AG10803 (cell line): ENCODE measurements around the gene MTHFS.

Experiments
- DNase-seq: peaks from one replicate; pipeline ENCODE4 v3.0.0; 2010; ENCODE audit warnings: low read depth
- H3K4me3 ChIP-seq: 2 replicates; pipeline ENCODE4 v1.5.1; 2011; ENCODE audit warnings: mild to moderate bottlenecking, low read length, control low read depth
- CTCF ChIP-seq: conservative IDR thresholded peaks from 2 replicates; pipeline ENCODE4 v1.5.1; 2011; ENCODE audit warnings: mild to moderate bottlenecking, low read length, control low read depth, inconsistent platforms

Gene MTHFS

GRCh38 chr15:79828447-79828846 is 68.4 kb downstream of the MTHFS start:
- no peak for DNase-seq
- no peak for TF ChIP-seq CTCF
- H3K4me3 ChIP-seq = no peak overlapping the region

DNA sequence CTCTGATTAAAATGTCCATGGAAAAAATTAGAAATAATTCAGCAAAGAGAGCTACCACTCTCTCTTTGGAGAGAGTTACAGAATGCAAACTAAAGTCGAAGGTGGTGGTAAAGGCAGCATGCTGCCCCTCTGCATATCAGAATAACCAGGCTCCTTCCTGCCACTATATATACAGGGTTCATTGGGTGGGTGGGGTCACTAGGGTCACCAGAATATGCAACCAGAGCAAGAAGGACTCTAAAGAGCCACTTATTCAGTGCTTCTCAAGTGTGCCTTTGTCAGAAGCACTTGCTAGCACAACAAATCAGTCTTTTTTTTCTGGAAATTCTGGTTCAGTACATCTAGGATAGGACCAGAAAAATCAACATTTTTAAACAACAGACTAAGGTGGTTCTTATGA is 70.0 kb downstream of the MTHFS start:
- H3K4me3 ChIP-seq = no peak overlapping the region
- no peak for DNase-seq
- no peak for TF ChIP-seq CTCF

DNA sequence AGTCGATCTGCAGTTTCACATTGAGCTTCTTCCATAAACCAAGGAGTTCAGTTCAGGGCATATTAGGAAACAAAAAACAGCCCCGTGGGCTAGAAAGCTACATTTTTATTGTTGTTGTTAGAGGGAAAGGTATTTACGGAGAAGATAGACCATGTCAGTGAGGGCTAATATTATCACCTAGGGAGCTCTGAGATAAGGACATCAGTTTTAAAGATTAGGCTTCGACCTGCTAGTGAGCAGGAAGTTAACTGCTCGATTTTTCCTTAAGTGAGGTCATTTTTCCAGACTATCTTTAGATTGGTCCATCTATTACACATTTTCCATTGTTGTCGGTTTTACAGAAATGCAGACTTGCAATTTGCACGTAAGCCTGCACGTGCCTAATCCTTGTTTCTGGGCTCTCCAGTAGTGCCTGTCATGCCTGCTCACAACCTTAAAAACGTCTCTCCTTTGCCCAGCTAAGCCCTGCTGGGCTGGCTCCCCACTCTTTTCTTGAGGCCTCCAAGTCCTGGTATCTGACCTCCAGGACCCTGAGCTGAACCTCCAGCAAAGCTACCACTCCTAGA is 72.6 kb downstream of the MTHFS start:
- no peak overlapping the region for H3K4me3 ChIP-seq
- TF ChIP-seq CTCF = no peak
- no peak for DNase-seq

GRCh38 chr15:79820820-79821219 is 76.0 kb downstream of the MTHFS start:
- DNase-seq = no peak

GRCh38 chr15:79820176-79820575 is 76.6 kb downstream of the MTHFS start:
- H3K4me3 ChIP-seq = no peak overlapping the region
- TF ChIP-seq CTCF = no peak
- DNase-seq = no peak

More at GRCh38 chr15:79820820-79821219, 76.0 kb downstream of the MTHFS start:
- no peak for TF ChIP-seq CTCF
- H3K4me3 ChIP-seq = no peak overlapping the region

DNA sequence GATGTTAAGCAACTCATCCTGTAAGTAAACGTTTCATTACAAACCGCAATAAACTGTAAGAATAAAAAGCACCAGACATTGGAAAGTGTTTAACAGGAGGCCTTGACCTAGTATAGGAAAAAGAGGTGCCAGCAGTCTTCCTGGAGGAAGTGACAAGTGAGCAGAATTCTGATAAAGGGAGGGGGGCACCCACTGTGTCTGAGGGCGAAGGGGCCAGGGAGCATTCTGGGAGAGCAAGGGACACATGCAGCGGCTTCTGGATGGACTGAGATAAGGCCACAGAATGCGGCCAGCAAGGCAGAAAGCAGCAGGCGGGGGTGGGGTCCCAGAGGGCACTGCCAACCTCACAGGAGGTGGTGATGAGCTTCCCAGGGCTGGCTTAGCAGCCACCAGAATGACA is 80.2 kb downstream of the MTHFS start:
- DNase-seq = no peak
- no peak overlapping the region for H3K4me3 ChIP-seq
- TF ChIP-seq CTCF = no peak

DNA sequence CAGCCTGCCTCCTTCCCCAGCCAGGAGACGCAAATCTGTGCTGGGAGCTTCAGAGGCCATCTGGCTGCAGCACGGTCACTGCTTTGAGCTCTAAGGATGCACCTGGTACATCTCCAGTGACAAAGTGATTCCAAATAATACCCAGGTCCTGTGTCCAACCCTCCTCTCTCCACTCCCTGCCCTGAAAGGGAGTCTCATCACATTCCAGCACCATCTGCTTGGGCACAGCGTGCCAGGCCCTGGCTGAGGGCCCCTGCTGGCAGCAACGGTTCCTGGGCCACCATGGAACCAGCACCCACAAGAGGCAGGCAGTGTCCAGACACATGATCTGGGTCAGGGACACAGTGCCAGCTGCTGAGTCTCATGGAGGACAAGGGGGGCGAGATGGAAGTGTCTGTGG is 81.3 kb downstream of the MTHFS start:
- no peak overlapping the region for H3K4me3 ChIP-seq
- no peak for TF ChIP-seq CTCF
- DNase-seq = no peak
